DMS153 (cell line): ENCODE results near the gene ADGRD2.

ENCODE experiments used
- DNase-seq: peaks from one replicate; lab custom pipeline; 2025; lab: John Stamatoyannopoulos, UW

Gene ADGRD2

DNA sequence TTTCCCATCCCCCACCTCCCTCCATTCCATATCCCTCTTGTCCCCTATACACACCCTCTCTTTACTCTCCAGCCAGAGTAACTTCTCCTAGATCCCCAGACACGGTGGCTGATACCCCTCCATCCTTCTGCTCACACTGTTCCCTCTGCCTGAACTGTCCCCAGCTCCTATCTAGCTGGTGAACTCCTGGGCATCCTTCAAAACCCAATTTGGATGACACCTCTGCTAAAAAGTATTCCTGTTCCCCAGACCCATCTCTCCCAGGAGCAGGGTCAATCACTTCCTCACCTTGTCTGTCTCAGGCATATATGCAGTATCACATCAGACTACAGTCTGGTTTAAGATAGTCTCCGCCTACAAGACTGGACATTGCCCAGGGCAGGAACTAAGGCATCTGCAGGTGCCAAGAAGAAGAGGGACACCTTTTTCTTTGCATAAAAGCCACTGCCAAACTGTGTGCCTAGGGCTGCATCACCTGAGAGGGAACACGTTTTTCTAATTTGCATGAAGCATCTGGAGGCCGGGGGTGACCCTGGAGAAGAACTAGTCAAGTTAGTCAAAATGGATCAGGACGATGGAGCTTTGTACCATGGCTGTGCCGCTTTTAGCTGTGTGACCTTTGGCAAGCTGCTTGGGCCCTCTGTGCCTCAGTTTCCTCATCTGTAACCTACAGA, 29.8 kb downstream of the ADGRD2 start:
- no peak for DNase-seq

DNA sequence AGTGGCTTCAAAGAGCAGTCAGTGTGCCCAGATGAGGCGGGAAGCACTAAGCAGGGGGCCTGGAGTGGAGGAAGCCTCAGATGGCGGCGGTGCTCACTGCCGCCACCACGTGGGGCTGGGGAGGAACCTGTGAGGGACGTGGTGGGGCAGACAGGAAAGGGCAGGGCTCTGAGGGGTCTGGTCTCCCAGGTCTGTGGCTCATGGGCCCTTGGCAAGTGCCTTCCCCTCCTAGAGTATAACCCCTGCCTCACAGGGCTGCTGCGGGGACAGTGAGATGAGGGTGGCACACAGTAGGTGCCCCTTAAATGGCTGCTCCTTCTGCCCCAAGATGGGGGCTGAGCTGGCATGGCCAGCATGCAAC, 30.4 kb downstream of the ADGRD2 start:
- no peak for DNase-seq

- no peak for DNase-seq
Measured at GRCh38 chr9:124481115-124481514, 30.9 kb downstream of the ADGRD2 start.

GRCh38 chr9:124482431-124483031, 32.3 kb downstream of the ADGRD2 start:
- no peak for DNase-seq

- no peak for DNase-seq
Measured at GRCh38 chr9:124483481-124483880, 33.2 kb downstream of the ADGRD2 start.

- no peak for DNase-seq
Measured at GRCh38 chr9:124485201-124485600, 35.0 kb downstream of the ADGRD2 start.

- DNase-seq, result no peak
Measured at GRCh38 chr9:124485936-124486335, 35.7 kb downstream of the ADGRD2 start.

DNA sequence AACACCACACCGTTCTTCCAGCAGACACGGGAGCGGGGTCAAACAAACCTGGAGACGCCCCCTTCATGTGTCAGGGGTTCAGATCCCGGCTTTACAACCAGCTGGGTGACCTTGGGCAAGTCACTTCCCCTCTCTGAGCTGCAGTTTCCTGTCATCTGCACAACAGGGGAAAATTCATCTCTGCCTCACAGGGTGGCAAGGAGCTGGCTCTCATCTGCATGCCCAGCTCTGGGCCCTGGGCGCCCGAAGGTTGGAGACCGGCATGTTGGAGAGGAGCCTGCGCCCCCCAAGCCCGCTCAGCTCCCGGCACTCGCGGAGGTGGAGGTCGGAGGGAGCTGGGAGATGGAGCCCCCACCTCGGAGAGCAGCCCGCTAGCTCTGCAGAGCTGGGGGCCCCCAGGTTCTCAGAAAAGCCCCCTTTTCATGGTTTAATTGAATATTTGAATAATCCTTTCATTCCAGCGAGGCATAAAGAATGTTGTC, 36.6 kb downstream of the ADGRD2 start:
- DNase-seq, result no peak

GRCh38 chr9:124487260-124488182, 37.3 kb downstream of the ADGRD2 start:
- no peak for DNase-seq

GRCh38 chr9:124488641-124489210, 38.5 kb downstream of the ADGRD2 start:
- no peak for DNase-seq

DNA sequence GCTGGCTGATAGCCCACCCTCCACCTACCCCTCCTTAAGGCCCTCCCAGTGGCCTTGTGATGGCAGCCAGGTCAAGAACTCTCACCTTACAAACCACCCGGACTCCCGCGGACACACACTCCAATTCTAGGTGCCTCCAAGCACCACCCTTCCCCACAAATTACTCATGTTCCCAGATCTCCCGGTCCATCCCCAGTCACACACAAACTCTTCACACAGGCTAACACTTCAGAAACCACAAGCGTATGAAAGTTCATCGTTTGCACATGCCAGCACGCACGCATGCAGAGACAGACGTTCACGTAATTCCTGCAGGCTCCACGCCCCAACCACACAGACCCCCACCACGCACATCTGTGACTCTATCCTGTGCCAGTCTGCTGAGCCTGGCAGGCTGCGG, 39.0 kb downstream of the ADGRD2 start:
- no peak for DNase-seq

GRCh38 chr9:124490004-124490403, 39.8 kb downstream of the ADGRD2 start:
- no peak for DNase-seq

DNA sequence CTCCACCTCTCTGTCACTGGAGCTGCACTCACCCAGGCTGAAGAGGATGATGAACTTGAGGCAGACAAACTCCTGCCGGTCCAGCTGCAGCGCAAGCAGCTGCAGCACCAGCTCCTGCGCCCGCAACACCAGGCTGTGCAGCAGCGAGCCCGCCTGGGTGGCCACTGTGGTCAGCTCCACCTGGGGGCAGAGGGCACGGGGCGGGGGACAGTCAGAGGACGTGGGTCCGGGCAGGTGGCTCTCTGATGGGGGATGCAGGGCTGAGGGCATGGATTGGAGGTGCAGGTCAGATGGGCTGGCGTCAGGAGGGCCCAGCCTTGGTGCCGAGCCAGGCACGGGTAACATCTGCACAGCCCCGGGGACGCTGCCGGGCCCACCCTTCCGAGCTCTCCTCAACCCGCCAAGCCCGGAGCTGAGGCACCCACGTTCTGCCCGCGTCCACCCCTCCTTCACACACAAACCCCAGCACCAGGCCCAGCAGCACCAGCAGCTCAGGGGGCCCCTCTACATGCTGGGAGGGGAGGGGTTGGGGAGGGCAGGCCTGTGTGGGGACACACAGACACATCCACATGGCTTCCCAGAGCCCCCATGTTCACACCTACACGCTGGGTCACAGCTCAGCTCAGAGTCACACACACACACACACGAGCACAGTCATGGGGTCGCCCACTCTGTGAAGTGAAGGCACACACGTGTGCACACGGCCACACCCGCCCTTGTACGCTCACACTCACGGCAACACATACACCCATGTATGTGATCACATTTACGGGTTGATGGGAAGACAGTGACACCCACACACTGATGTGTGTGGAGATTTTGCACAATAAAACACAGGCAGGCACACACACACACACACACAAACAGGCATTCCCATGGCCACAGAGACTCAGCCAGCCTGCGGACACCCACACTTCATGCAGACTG, 41.1 kb downstream of the ADGRD2 start:
- DNase-seq, result no peak

GRCh38 chr9:124492818-124493217, 42.6 kb downstream of the ADGRD2 start:
- no peak for DNase-seq

GRCh38 chr9:124493218-124493617, 43.0 kb downstream of the ADGRD2 start:
- DNase-seq, result no peak

DNA sequence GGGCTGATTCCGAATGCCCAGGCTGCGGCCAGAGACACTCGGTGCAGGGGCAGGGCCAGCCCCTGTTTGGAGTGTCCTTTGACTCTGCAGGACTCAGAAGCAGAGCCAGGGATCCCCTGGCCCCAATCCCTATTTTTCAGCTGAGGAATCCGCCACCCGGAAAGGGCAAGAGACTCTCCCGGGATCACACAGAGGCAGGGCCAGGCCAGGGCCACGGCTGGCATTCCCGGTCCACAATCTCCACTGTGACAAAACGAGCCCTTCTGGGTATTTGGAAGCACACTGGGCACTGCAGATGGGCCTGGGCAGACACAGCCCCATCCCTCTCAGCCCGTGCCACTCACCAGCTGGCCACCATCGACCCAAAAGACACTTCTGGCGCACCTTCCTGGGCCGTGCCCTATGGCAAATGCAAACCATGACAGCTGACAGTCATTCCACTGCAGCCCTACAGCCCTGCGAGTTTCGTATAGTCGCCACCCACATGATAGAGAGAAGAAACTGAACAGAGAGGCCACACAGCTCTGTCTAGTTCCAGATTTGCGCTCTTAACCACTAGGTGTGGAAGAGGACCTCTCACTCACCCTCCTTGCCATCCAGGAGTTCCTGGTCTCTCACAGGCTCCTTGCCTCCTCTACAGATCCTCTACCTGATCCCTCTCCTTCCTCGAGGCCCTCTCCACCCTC, 43.7 kb downstream of the ADGRD2 start:
- DNase-seq, result no peak

GRCh38 chr9:124495126-124496074, 45.1 kb downstream of the ADGRD2 start:
- DNase-seq, result no peak

DNA sequence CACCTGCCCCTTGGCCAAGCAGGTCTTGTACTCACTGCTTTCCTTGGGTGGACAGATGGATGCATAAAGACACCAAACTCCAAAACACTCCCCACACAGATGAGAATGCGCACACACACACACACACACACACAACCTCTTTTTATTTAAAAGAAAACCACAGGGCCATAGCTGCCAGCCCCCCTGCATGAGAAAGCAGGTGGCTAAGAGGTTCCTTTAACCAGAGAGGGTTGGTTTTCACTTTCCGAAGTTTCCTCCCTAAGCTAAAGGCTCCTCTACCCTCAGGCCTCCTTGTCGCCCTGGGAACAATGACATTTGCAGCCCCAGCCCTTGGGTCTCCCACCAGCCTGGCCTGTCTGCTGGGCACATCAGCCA, 45.8 kb downstream of the ADGRD2 start:
- no peak for DNase-seq

DNA sequence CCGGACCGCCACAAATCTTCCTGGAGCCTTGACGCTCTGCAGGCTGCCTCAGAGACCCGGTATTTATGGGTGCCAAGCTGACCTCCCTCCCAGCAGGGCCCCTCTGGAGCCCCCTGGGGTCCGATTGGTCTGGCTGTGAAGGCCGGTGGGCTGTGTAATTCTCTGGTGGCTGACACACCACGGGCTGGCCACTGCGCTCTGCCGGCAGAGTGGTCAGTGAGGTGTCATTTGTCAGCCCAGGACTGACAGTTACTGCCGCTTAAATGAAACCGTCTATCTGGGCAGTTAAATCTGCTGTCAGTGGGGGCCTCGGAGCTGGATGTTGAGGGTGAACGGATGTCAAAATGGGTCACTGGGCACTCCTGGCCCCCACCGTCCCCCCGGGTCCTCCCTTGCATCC, 46.2 kb downstream of the ADGRD2 start:
- no peak for DNase-seq

- no peak for DNase-seq
Measured at GRCh38 chr9:124497441-124497840, 47.2 kb downstream of the ADGRD2 start.
